ENCODE measurements around the gene TM2D1.

The TM2D1 gene

DNA sequence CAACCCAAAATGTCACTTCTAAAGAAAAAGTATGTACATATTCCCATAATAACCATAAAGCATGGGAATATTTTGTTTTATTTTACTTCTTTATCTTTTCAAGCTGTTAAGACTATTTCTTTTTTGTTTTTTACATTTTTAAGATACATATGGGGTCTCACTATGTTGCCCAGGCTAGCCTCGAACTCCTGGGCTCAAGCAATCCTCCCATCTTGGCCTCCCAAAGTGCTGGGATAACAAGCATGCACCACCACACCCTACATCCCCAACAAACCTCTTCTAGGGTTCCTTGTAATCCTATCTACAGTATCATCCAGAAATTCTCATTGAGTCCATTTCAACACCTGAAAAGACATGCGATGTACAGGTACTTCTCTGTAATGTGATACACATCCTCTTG, 87.5 kb downstream of the TM2D1 start:
- ATAC-seq: no peak
- TF ChIP-seq ESRRG (CRISPR knock-in tag; IDR thresholded peaks at IDR 0.05) (no peak), ZNF70 (CRISPR knock-in tag; IDR thresholded peaks at IDR 0.05) (no peak), ZC3H10 (CRISPR knock-in tag; IDR thresholded peaks at IDR 0.05) (no peak), TOX (CRISPR knock-in tag; IDR thresholded peaks at IDR 0.05; ENCODE audit: borderline replicate concordance) (no peak), RARB (CRISPR knock-in tag; IDR thresholded peaks at IDR 0.05) (no peak), CSDC2 (CRISPR knock-in tag; IDR thresholded peaks at IDR 0.05) (no peak), OSR1 (CRISPR knock-in tag; IDR thresholded peaks at IDR 0.05) (no peak), ZNF565 (CRISPR knock-in tag; conservative IDR thresholded peaks at IDR 0.05; ENCODE audit: low read depth) (no peak), ZFP30 (CRISPR knock-in tag; IDR thresholded peaks at IDR 0.05) (no peak), PATZ1 (CRISPR knock-in tag; IDR thresholded peaks at IDR 0.05; ENCODE audit: borderline replicate concordance) (no peak), ARNTL (CRISPR knock-in tag; IDR thresholded peaks at IDR 0.05; ENCODE audit: borderline replicate concordance, low read depth) (no peak), ISL1 (CRISPR knock-in tag; IDR thresholded peaks at IDR 0.05) (no peak), BACH2 (CRISPR knock-in tag; IDR thresholded peaks at IDR 0.05; ENCODE audit: borderline replicate concordance) (no peak), GLIS3 (CRISPR knock-in tag; IDR thresholded peaks at IDR 0.05) (no peak), SNAI2 (CRISPR knock-in tag; IDR thresholded peaks at IDR 0.05) (no peak), TCF4 (CRISPR knock-in tag; IDR thresholded peaks at IDR 0.05; ENCODE audit: borderline replicate concordance) (no peak)
- TF ChIP-seq, protein P1, sequence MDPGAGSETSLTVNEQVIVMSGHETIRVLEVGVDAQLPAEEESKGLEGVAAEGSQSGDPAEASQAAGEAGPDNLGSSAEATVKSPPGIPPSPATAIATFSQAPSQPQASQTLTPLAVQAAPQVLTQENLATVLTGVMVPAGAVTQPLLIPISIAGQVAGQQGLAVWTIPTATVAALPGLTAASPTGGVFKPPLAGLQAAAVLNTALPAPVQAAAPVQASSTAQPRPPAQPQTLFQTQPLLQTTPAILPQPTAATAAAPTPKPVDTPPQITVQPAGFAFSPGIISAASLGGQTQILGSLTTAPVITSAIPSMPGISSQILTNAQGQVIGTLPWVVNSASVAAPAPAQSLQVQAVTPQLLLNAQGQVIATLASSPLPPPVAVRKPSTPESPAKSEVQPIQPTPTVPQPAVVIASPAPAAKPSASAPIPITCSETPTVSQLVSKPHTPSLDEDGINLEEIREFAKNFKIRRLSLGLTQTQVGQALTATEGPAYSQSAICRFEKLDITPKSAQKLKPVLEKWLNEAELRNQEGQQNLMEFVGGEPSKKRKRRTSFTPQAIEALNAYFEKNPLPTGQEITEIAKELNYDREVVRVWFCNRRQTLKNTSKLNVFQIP (CRISPR knock-in tag; IDR thresholded peaks at IDR 0.05; ENCODE audit: borderline replicate concordance, low read depth): no peak
- TF ChIP-seq, protein P2, sequence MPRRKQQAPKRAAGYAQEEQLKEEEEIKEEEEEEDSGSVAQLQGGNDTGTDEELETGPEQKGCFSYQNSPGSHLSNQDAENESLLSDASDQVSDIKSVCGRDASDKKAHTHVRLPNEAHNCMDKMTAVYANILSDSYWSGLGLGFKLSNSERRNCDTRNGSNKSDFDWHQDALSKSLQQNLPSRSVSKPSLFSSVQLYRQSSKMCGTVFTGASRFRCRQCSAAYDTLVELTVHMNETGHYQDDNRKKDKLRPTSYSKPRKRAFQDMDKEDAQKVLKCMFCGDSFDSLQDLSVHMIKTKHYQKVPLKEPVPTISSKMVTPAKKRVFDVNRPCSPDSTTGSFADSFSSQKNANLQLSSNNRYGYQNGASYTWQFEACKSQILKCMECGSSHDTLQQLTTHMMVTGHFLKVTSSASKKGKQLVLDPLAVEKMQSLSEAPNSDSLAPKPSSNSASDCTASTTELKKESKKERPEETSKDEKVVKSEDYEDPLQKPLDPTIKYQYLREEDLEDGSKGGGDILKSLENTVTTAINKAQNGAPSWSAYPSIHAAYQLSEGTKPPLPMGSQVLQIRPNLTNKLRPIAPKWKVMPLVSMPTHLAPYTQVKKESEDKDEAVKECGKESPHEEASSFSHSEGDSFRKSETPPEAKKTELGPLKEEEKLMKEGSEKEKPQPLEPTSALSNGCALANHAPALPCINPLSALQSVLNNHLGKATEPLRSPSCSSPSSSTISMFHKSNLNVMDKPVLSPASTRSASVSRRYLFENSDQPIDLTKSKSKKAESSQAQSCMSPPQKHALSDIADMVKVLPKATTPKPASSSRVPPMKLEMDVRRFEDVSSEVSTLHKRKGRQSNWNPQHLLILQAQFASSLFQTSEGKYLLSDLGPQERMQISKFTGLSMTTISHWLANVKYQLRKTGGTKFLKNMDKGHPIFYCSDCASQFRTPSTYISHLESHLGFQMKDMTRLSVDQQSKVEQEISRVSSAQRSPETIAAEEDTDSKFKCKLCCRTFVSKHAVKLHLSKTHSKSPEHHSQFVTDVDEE (CRISPR knock-in tag; IDR thresholded peaks at IDR 0.05): no peak
- TF ChIP-seq, protein P3, sequence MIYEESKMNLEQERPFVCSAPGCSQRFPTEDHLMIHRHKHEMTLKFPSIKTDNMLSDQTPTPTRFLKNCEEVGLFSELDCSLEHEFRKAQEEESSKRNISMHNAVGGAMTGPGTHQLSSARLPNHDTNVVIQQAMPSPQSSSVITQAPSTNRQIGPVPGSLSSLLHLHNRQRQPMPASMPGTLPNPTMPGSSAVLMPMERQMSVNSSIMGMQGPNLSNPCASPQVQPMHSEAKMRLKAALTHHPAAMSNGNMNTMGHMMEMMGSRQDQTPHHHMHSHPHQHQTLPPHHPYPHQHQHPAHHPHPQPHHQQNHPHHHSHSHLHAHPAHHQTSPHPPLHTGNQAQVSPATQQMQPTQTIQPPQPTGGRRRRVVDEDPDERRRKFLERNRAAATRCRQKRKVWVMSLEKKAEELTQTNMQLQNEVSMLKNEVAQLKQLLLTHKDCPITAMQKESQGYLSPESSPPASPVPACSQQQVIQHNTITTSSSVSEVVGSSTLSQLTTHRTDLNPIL (CRISPR knock-in tag; IDR thresholded peaks at IDR 0.05; ENCODE audit: low read depth): no peak
- TF ChIP-seq, protein P4, sequence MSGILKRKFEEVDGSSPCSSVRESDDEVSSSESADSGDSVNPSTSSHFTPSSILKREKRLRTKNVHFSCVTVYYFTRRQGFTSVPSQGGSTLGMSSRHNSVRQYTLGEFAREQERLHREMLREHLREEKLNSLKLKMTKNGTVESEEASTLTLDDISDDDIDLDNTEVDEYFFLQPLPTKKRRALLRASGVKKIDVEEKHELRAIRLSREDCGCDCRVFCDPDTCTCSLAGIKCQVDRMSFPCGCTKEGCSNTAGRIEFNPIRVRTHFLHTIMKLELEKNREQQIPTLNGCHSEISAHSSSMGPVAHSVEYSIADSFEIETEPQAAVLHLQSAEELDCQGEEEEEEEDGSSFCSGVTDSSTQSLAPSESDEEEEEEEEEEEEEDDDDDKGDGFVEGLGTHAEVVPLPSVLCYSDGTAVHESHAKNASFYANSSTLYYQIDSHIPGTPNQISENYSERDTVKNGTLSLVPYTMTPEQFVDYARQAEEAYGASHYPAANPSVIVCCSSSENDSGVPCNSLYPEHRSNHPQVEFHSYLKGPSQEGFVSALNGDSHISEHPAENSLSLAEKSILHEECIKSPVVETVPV (CRISPR knock-in tag; IDR thresholded peaks at IDR 0.05): no peak

DNA sequence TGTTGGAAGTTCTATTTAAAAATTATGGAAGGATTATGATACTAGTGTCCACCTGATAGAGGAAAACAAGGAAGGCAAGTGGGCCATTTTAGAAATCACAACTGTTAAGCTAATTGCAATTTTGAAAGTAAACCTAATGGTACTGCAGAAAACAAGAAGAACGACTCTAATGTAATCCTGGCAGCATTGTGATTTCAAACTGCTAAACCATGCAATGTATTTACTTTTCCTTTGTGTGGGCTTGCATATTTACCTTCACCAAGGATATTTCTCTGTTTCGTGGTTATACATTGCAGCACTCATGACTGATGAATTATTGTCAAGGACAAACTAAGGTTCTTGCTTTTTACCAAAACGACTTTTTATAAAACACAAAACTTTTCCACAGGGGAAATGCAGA, 88.1 kb downstream of the TM2D1 start:
- no peak for ATAC-seq
- TF ChIP-seq PPARA (CRISPR knock-in tag; IDR thresholded peaks at IDR 0.05; ENCODE audit: borderline replicate concordance): no peak
- TF ChIP-seq, protein P2 (CRISPR knock-in tag; IDR thresholded peaks at IDR 0.05): no peak
- TF ChIP-seq OSR1 (CRISPR knock-in tag; IDR thresholded peaks at IDR 0.05): no peak
- no peak for TF ChIP-seq ISL1 (CRISPR knock-in tag; IDR thresholded peaks at IDR 0.05)
- TF ChIP-seq, protein P4 (CRISPR knock-in tag; IDR thresholded peaks at IDR 0.05): no peak
- TF ChIP-seq ZNF8 (CRISPR knock-in tag; IDR thresholded peaks at IDR 0.05): no peak
- TF ChIP-seq TOX (CRISPR knock-in tag; IDR thresholded peaks at IDR 0.05; ENCODE audit: borderline replicate concordance): no peak
- TF ChIP-seq PATZ1 (CRISPR knock-in tag; IDR thresholded peaks at IDR 0.05; ENCODE audit: borderline replicate concordance): no peak
- no peak for TF ChIP-seq RARB (CRISPR knock-in tag; IDR thresholded peaks at IDR 0.05)
